GM12878 (cell line): Measurements from ENCODE around the gene GNAI2.

Experiments used
- CTCF ChIP-seq, 3 experiments: IDR thresholded peaks in 2 of 3; conservative IDR thresholded peaks in 1 of 3; 2 replicates each; pipeline ENCODE4 v1.5.1; 2011; ENCODE audit warnings: low read depth in 3 of 3, low read length in 3 of 3, mild to moderate bottlenecking in 3 of 3, control low read depth in 2 of 3, moderate library complexity in 2 of 3, inconsistent platforms in 1 of 3, mixed read lengths in 1 of 3; ENCODE audit not compliant: control insufficient read depth in 2 of 3, insufficient read depth in 1 of 3; ENCODE audit errors: extremely low read depth in 1 of 3
- ELK1 ChIP-seq: IDR thresholded peaks from 2 replicates; pipeline ENCODE4 v1.6.1; 2012; ENCODE audit warnings: low read depth, low read length, improper control_type of control experiment
- MEF2A ChIP-seq: IDR thresholded peaks from 2 replicates; pipeline ENCODE4 v1.6.1; 2011; ENCODE audit warnings: low read depth, mild to moderate bottlenecking, low read length, moderate library complexity; ENCODE audit not compliant: insufficient read depth
- RAD51 ChIP-seq: fragments of 450-650 bp; IDR thresholded peaks from 2 replicates; pipeline ENCODE4 v1.6.1; 2016; ENCODE audit warnings: moderate library complexity, mild to moderate bottlenecking, inconsistent platforms
- SIX5 ChIP-seq: IDR thresholded peaks from 2 replicates; pipeline ENCODE4 v1.6.1; 2011; ENCODE audit warnings: mild to moderate bottlenecking, low read depth, low read length, moderate library complexity; ENCODE audit not compliant: severe bottlenecking
- SREBF2 ChIP-seq: IDR thresholded peaks from 2 replicates; pipeline ENCODE4 v1.6.1; 2012; ENCODE audit warnings: mild to moderate bottlenecking, low read length
- TAF1 ChIP-seq: IDR thresholded peaks from 2 replicates; pipeline ENCODE4 v1.6.1; 2011; ENCODE audit warnings: mild to moderate bottlenecking, low read depth, low read length, borderline replicate concordance
- USF2 ChIP-seq: IDR thresholded peaks from 2 replicates; pipeline ENCODE4 v1.6.1; 2011; ENCODE audit warnings: low read depth, low read length, improper control_type of control experiment, borderline replicate concordance
- ZNF622 ChIP-seq: fragments of 450-650 bp; IDR thresholded peaks from 2 replicates; pipeline ENCODE4 v1.6.1; 2017; ENCODE audit warnings: mild to moderate bottlenecking, inconsistent platforms

GRCh38 chr3:50192689-50193141 is 43.3 kb upstream of the GNAI2 start:
- TF ChIP-seq ELK1 = no peak
- TF ChIP-seq SIX5 = no peak
- TF ChIP-seq CTCF (IDR thresholded peaks at IDR 0.05 in 2 of 3, conservative IDR thresholded peaks at IDR 0.05 in 1 of 3; ENCODE audit: control insufficient read depth in 2 of 3, extremely low read depth in 1 of 3, insufficient read depth in 1 of 3, low read depth in 3 of 3, low read length in 3 of 3) = peak; percentile 93 to 97 (median 96); a peak in 5 of 6 replicates
- TF ChIP-seq USF2 = no peak
- TF ChIP-seq MEF2A = no peak
- no peak for TF ChIP-seq ZNF622
- TF ChIP-seq SREBF2 = no peak
- no peak for TF ChIP-seq RAD51
- TF ChIP-seq TAF1 = no peak
